AG09309 (cell line): Measurements from ENCODE around the gene COX20.

Source experiments
- DNase-seq: peaks from one replicate; pipeline ENCODE4 v3.0.0-alpha.2; 2010; ENCODE audit warnings: low read depth
- H3K4me3 ChIP-seq: 2 replicates; pipeline ENCODE4 v1.5.1; 2011; ENCODE audit warnings: mild to moderate bottlenecking, low read depth, low read length, moderate library complexity; ENCODE audit not compliant: control insufficient read depth
- TF ChIP-seq, protein P1 (sequence below): IDR thresholded peaks from 2 replicates; pipeline ENCODE4 v1.5.1; 2011; ENCODE audit warnings: mild to moderate bottlenecking, low read depth, low read length, inconsistent platforms; ENCODE audit not compliant: insufficient read depth, control insufficient read depth; ENCODE audit errors: missing control alignments

The COX20 gene

DNA sequence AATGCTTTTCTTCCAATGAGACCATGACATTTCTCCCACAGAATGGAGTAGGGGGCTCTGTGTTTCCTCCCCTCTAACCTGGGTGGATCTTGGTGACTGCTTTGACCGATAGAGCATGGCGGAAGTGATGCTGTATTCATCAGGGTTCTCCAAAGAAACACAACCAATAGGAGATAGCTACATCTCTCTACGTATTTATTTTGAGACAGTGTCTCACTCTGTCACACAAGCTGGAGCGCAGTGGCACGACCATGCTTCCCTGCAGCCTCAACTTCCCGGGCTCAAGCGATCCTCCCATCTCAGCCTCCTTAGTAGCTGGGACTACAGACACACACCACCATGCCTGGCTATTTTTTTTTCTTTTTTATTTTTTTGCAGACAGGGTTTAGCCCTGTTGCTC is 58.4 kb downstream of the COX20 start:
- H3K4me3 ChIP-seq: no peak overlapping the region
- TF ChIP-seq, protein P1, sequence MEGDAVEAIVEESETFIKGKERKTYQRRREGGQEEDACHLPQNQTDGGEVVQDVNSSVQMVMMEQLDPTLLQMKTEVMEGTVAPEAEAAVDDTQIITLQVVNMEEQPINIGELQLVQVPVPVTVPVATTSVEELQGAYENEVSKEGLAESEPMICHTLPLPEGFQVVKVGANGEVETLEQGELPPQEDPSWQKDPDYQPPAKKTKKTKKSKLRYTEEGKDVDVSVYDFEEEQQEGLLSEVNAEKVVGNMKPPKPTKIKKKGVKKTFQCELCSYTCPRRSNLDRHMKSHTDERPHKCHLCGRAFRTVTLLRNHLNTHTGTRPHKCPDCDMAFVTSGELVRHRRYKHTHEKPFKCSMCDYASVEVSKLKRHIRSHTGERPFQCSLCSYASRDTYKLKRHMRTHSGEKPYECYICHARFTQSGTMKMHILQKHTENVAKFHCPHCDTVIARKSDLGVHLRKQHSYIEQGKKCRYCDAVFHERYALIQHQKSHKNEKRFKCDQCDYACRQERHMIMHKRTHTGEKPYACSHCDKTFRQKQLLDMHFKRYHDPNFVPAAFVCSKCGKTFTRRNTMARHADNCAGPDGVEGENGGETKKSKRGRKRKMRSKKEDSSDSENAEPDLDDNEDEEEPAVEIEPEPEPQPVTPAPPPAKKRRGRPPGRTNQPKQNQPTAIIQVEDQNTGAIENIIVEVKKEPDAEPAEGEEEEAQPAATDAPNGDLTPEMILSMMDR: no peak

More for the DNA sequence above, 58.4 kb downstream of the COX20 start:
- DNase-seq: no peak
